K562 (cell line): Measurements from ENCODE around the gene WWTR1. TPM values are rescaled to one million over a fixed set of nuclear protein-coding genes. Genes with fewer than 3 reads are reported as not detected.
A peak's percentile ranks its signal among the peaks of the same experiment; 100 is the strongest.

Experiments
- ATF1 ChIP-seq, 2 experiments: fragments of 450-650 bp in 1 of 2; IDR thresholded peaks; 2 replicates each; pipeline ENCODE4 v1.6.1; 2016; ENCODE audit warnings: missing compliant biosample characterization in 1 of 2, missing genetic modification characterization in 1 of 2
- CHD7 ChIP-seq: fragments of 200-600 bp; sonication (generic); IDR thresholded peaks from one replicate; pipeline ENCODE4 v1.6.1; 2012; ENCODE audit warnings: mild to moderate bottlenecking, low read depth, low read length, inconsistent platforms
- HMGXB4 ChIP-seq: sonication (generic); formaldehyde crosslinking; IDR thresholded peaks from 2 replicates; pipeline ENCODE4 v1.8.1; 2023; ENCODE audit warnings: mild to moderate bottlenecking, missing genetic modification reagents
- POLR2AphosphoS5 ChIP-seq: IDR thresholded peaks from 2 replicates; pipeline ENCODE4 v1.6.1; 2011; ENCODE audit warnings: mild to moderate bottlenecking, low read depth, low read length, moderate library complexity; ENCODE audit not compliant: control insufficient read depth, insufficient read depth
- ZNF316 ChIP-seq: fragments of 450-650 bp; IDR thresholded peaks from 2 replicates; pipeline ENCODE4 v1.6.1; 2016
- ZNF318 ChIP-seq, 2 experiments: fragments of 450-650 bp; IDR thresholded peaks; 2 replicates each; pipeline ENCODE4 v1.6.1; 2016; ENCODE audit warnings: mild to moderate bottlenecking in 2 of 2, borderline replicate concordance in 1 of 2, low read depth in 1 of 2, moderate library complexity in 1 of 2
- polyA plus RNA-seq, 8 experiments: library from polyadenylated mRNA; depleted of rRNA in 4 of 8; stranded (reverse) in 5 of 8; unstranded in 3 of 8; fragments of >200 nt; fragmentation: Nextera tagmentation in 2 of 8; fragmentation: Illumina TruSeq in 1 of 8; extraction: Ambion mirVana in 2 of 8; extraction: Trizol in 1 of 8; gene quantifications; 2 replicates each; pipeline versions ENCODE4 v1.2.1 to v1.2.3, GENCODE V29; 2011 to 2014; ENCODE audit warnings: inconsistent platforms in 1 of 8, missing spikeins in 1 of 8
- total RNA-seq, 7 experiments: library from RNA; depleted of rRNA in 6 of 7; stranded (reverse); fragments of >200 nt in 6 of 7; fragmentation: Illumina TruSeq in 2 of 7; extraction: Trizol in 2 of 7; gene quantifications; 2 replicates each; pipeline versions ENCODE4 v1.2.1 to v1.2.3, GENCODE V29; 2011 to 2021; ENCODE audit warnings: low replicate concordance in 1 of 7

The WWTR1 gene
- total and polyA plus RNA-seq, 9 of the 15 experiments (the other 6 are each of a cell fraction or from before 2014, with no cell fraction given): 0.04 to 1.5 (median 0.60) TPM

- no peak for TF ChIP-seq HMGXB4 (CRISPR knock-in tag)
- TF ChIP-seq ATF1 (CRISPR knock-in tag; IDR thresholded peaks at IDR 0.05): no peak
- no peak for TF ChIP-seq ATF1 (tag; IDR thresholded peaks at IDR 0.05)
- no peak for TF ChIP-seq CHD7
- peak; percentile 88 for TF ChIP-seq ZNF316
- TF ChIP-seq POLR2AphosphoS5: no peak
- no peak for TF ChIP-seq ZNF318 (IDR thresholded peaks at IDR 0.05; ENCODE audit: borderline replicate concordance in 1 of 2, low read depth in 1 of 2)
Observed at GRCh38 chr3:149536429-149536828, 121.4 kb downstream of the WWTR1 start (continued).
